GM12801 (cell line): ENCODE results near the gene EPHA8.

ENCODE experiments used
- TF ChIP-seq, protein P1 (sequence below): IDR thresholded peaks from one replicate; pipeline ENCODE4 v1.5.1; 2011; ENCODE audit warnings: control low read depth; ENCODE audit not compliant: insufficient read length; ENCODE audit errors: extremely low read depth

The EPHA8 gene

GRCh38 chr1:22524481-22524880, 38.8 kb upstream of the EPHA8 start:
- TF ChIP-seq, protein P1, sequence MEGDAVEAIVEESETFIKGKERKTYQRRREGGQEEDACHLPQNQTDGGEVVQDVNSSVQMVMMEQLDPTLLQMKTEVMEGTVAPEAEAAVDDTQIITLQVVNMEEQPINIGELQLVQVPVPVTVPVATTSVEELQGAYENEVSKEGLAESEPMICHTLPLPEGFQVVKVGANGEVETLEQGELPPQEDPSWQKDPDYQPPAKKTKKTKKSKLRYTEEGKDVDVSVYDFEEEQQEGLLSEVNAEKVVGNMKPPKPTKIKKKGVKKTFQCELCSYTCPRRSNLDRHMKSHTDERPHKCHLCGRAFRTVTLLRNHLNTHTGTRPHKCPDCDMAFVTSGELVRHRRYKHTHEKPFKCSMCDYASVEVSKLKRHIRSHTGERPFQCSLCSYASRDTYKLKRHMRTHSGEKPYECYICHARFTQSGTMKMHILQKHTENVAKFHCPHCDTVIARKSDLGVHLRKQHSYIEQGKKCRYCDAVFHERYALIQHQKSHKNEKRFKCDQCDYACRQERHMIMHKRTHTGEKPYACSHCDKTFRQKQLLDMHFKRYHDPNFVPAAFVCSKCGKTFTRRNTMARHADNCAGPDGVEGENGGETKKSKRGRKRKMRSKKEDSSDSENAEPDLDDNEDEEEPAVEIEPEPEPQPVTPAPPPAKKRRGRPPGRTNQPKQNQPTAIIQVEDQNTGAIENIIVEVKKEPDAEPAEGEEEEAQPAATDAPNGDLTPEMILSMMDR = no peak

DNA sequence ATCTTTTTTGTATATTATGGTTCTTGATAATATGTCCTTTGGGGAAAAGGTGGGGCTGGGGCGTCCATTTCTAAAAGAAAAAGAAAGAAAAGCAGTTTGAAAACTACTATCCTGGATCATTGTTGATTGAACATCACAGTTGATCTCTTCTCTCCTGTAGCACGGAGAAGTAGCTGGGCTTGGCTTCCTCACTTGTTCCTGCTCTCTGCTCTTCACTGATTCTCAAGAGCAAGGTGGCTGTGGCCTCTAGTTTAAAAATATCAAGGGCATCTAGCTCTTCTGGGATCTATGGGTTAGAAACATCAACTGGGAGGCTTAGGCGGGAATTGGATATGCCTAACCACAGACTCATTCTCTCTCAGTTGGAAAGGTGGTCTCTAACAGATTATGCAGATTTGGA, 38.1 kb upstream of the EPHA8 start:
- TF ChIP-seq, protein P1 = no peak

- TF ChIP-seq, protein P1 = no peak
These were observed 37.6 kb upstream of the EPHA8 start for GRCh38 chr1:22525646-22526045.

- TF ChIP-seq, protein P1 = no peak
These were observed 37.2 kb upstream of the EPHA8 start for GRCh38 chr1:22526098-22526497.

DNA sequence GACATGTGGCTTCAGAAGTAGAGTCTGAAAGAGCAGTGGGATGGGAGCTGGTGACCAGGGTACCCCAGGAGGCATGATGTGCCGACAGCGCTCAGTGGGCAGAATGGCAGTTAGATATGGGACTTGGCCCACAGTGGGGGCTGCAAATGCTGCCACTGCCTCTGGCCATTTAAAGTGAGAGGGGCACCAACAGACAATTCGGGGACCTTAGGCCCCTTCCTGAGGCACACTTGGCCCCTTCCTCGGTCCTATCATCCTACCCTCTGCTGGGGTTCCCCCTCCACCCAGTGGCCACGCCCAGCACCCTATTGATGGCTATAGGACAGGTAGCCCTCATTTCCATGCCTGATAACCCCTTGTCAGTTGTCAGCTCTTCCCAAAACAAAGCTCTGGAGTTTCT, 36.6 kb upstream of the EPHA8 start:
- TF ChIP-seq, protein P1 = no peak

GRCh38 chr1:22527122-22527521, 36.2 kb upstream of the EPHA8 start:
- TF ChIP-seq, protein P1 = no peak

DNA sequence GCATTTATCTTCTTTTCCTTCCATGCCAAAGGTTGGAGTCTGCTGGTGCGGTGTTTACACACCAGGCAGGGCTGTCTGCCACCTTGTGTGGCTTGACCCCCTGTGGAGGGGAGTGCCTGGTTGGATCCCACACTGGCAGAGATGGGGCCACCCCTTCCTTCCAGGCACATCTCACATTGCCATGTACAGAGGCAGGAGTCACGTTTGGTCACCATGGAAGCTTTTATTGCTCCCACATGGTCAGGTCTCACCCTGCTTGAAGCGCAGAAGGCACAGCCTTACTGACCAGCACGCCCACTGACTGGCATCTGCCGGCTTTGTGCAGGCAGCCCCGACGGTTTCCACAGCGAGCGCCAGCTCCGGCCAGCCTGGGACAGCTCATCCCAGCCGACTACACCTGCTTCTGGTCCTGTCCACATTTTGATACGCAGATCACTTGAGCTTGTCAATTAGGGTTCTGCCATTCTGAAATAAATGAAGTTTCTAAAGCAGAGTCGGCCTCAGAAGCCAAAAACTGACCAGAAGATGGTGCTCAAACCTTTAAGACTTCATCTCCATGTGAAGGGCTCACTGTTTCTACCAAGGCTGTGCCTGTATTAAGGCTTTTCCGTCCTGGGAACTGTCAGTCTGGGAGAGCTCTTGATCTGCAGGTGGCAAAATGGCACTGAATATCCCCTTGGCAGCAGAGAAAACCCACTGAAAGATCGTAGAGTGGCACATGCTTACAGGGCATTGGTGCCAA, 35.6 kb upstream of the EPHA8 start:
- TF ChIP-seq, protein P1 = no peak

DNA sequence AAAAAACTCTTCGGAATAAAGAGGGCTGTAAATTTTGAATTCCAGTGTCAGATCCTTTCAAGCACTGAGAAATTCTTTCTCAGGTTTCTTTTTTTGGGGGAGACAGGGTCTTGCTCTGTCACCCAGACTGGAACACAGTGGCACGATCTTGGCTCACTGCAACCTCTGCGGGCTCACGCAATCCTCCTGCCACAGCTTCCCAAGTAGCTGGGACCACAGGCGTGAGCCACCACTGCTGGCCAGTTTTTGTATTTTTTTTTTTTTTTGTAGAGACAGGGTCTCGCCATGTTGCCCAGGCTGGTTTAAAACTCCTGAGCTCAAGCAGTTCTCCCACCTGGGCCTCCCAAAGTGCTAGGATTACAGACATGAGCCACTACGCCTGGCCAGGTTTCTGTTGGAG, 34.8 kb upstream of the EPHA8 start:
- TF ChIP-seq, protein P1 = no peak
